Fibroblast of the aortic adventitia (primary cell): ENCODE results near the gene SPEG. TPM values are rescaled to one million over a fixed set of nuclear protein-coding genes. Genes with fewer than 3 reads are reported as not detected.

Experiments
- DNase-seq: peaks from one replicate; pipeline ENCODE4 v3.0.0-alpha.2; 2010; ENCODE audit warnings: low read depth
- H3K4me3 ChIP-seq: 2 replicates; pipeline ENCODE4 v1.5.1; 2011; ENCODE audit warnings: low read depth, mild to moderate bottlenecking, control low read depth, low read length, moderate library complexity
- total RNA-seq: library from RNA; depleted of rRNA; stranded (reverse); fragments of >200 nt; gene quantifications from 2 replicates; pipeline ENCODE4 v1.2.3, GENCODE V29; 2012; ENCODE audit warnings: low replicate concordance
- TF ChIP-seq, protein P1 (sequence below): IDR thresholded peaks from 2 replicates; pipeline ENCODE4 v1.5.1; 2011; ENCODE audit warnings: mild to moderate bottlenecking, low read length, control low read depth, inconsistent platforms; ENCODE audit not compliant: insufficient read depth

The SPEG gene
- total RNA-seq, 1 donor: 22.7 TPM

DNA sequence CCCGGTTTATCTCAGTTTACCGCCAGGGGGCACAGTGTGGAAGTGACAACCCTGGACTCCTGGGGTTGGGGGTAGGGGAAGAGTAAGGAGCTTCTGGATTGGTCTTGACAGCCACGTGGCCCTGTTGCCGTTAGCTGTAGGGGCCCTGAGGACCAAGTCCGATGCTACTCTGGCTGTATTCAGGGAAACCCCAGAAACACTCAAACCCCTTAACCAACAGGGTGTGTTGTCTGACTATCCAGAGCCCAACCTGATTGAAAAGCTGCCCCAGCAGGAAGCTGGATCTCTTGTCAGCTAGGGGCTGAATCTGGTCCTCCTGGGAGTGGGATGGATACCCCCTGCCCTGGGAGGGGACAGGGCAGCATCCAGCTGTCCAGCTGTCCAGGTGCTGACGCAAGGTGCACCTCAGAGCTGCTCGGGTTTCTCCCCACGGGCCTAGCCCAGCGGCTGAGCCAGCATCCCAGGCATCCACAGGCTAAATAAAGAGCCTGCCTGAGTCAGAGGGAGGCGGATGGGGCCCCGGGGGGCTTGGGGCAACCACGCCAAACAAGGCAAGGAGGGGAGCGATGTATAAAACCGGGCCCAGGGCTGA, 61.0 kb downstream of the SPEG start:
- no peak overlapping the region for H3K4me3 ChIP-seq
- TF ChIP-seq, protein P1, sequence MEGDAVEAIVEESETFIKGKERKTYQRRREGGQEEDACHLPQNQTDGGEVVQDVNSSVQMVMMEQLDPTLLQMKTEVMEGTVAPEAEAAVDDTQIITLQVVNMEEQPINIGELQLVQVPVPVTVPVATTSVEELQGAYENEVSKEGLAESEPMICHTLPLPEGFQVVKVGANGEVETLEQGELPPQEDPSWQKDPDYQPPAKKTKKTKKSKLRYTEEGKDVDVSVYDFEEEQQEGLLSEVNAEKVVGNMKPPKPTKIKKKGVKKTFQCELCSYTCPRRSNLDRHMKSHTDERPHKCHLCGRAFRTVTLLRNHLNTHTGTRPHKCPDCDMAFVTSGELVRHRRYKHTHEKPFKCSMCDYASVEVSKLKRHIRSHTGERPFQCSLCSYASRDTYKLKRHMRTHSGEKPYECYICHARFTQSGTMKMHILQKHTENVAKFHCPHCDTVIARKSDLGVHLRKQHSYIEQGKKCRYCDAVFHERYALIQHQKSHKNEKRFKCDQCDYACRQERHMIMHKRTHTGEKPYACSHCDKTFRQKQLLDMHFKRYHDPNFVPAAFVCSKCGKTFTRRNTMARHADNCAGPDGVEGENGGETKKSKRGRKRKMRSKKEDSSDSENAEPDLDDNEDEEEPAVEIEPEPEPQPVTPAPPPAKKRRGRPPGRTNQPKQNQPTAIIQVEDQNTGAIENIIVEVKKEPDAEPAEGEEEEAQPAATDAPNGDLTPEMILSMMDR: peak; percentile 72
- peak; percentile 70 for DNase-seq

DNA sequence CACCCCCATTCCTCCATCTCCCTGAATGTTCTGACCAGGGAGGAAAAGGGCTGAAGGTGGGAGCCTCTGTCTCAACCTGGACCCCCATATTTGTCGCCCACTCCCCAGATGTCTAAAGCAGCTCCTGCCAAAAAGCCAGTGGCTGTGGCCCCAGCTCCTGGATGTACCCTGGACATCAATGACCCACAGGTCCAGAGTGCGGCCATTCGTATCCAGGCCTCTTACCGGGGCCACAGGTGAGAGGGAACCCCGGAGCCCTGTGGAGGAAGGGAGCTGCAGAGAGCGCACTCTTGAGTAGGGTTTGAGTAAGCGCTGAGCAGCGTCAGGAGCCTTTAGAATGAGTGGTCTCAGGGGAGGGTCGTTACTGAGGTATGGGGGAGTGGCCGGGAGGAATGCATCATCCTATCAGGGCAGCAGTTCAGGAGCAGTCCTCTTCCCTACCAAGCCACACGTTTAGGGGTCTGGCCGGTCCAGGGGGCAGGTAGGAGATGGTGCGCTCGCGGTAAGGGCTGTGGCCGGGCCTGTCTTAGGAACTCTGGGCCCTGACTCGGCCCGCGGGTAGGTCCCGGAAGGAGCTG, 61.7 kb downstream of the SPEG start:
- H3K4me3 ChIP-seq: no peak overlapping the region
- TF ChIP-seq, protein P1: no peak
- no peak for DNase-seq

DNA sequence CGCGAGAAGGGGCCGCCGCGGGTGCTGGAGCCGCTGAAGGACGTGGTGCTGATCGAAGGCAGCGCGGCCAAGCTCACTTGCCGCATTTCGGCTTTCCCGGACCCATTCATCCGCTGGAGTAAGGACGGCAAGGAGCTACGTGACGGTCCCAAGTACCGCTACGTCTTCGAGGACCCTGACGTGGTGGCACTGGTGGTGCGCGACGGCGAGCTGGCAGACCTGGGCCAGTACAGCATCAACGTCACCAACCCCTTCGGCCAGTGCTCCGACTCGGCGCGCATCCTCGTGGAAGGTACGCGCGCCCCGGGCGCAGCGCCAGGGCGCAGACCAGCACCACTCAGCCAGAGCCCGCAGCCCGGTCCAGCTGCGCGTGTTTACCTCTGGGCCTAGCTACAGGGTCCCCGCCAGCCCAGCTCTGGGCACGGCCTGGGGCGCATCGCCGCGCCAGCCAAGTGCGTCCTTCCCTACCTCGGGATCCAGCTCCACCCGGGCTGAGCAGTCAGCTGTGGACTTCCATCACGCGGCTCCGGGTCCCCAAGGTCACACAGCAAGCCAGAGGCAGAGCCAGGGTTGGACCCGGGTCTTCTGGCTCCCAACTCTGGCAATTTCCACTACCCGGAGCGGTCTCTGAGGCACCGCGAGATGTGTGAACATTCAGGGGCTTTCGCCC, 62.3 kb downstream of the SPEG start:
- TF ChIP-seq, protein P1: no peak
- H3K4me3 ChIP-seq: no peak overlapping the region
- DNase-seq: no peak

DNA sequence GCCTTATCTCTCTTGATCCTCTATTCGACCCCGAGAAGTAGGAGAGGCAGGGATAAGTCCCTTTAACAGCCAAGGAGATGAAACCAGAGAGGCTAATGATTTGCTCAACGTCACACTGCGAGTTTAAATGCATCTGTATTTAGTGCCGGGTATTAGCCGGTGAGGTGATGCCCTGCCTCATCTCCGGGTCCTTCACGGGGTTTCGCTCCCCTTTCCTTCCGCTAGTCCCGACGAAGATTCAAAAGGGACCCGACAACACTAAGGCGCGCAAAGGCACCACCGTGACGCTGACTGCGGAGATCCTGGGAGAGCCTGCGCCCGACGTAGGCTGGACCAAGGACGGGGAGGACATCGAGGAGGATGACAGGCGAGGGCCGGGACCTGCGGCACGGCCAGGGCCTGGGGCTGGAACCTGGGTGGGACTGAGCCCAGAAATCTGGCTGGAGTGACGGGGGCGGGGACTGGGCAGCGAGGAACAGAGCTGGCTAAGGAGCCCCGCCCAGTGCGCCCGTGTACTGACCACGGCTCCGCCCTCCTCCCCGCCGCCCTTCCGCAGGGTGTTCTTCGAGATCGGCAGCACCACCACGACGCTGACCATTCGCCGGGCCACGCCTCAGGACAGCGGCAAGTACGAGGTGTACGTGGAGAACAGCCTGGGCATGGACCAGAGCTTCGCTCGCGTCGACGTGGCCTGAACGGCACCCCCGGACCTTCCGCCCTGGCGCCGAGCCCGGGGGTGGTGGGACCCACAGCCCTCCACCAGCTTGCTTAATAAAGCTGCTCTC, 63.0 kb downstream of the SPEG start:
- TF ChIP-seq, protein P1: no peak
- DNase-seq: peak; percentile 78
- peak overlapping the region; percentile 76 for H3K4me3 ChIP-seq

DNA sequence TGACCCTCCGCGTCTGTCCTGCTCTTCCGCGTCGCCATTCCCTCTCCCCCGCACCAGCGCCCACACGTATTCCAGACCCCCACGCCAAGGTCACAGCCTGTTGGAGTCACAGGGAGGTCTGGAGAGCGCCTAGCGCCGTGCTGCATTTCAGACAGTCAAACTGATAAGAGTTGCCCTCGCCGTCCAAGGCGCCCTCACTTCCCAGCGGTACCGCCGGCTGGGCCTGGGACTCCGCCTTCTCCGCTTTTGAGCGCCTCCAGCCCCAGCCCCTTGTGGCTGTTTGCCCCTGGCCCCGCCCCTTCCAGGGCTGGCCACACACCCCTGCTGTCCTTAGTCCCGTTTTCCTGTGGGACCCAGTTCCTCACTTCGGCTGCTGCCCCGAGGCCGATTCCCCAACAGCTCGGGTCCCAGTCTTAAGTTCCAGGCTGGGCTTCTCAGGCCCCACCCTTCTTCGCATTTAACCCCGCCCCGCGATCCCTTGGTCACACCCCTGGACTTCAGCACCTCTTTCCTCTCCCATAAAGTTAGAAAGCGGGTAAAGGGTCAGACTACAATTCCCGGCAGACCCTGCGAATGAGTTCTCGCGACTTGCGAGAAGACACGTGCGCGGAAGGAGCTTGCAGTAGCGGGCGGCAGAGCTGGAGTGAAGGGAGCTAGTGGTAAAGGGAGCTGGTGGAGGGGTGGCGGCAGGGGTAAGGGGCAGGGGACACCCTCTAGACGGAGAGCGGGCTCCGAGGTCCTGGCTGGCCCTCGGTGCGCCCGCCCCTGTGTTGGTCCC, 63.8 kb downstream of the SPEG start, which contains the start of gene GMPPA:
GMPPA (plus strand) TSS at position 612 of the 778 bp plus-strand sequence. CDS start 1,085 bp downstream, outside the sequence.
- TF ChIP-seq, protein P1: no peak
- DNase-seq: peak; percentile 99

DNA sequence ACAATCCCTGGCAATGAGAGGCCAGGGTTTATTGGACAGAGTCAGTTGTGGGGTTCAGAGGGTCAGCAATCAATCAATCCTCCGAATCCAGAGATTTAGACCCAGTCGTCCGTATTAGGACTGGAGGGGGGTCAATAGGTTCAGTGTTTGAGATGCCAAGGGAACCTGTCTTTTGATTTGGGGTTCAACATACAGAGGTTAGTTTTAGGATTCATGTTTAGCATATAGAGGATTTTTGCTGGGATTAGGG, 64.3 kb downstream of the SPEG start:
- no peak for DNase-seq
- H3K4me3 ChIP-seq: peak overlapping the region; percentile 84
- TF ChIP-seq, protein P1: no peak

More for the DNA sequence above, 63.8 kb downstream of the SPEG start, which contains the start of gene GMPPA:
- peak within 1 kb of the TSS; percentile 84 for H3K4me3 ChIP-seq
